ENCODE results near the gene ADAMTS5. TPM values are rescaled to one million over a fixed set of nuclear protein-coding genes. Genes with fewer than 3 reads are reported as not detected.

ADAMTS5 gene
- total RNA-seq, 1 donor from 2014 or later, result 0.26 TPM

GRCh38 chr21:26946744-26947446 is 20.0 kb downstream of the ADAMTS5 start:
- DNase-seq (ENCODE audit: low read depth), result no peak
- no peaks in the 10 kb centered on the region for H3K27me3 ChIP-seq (ENCODE audit: control insufficient read depth, insufficient read depth, low read length)
- TF ChIP-seq, protein P1, sequence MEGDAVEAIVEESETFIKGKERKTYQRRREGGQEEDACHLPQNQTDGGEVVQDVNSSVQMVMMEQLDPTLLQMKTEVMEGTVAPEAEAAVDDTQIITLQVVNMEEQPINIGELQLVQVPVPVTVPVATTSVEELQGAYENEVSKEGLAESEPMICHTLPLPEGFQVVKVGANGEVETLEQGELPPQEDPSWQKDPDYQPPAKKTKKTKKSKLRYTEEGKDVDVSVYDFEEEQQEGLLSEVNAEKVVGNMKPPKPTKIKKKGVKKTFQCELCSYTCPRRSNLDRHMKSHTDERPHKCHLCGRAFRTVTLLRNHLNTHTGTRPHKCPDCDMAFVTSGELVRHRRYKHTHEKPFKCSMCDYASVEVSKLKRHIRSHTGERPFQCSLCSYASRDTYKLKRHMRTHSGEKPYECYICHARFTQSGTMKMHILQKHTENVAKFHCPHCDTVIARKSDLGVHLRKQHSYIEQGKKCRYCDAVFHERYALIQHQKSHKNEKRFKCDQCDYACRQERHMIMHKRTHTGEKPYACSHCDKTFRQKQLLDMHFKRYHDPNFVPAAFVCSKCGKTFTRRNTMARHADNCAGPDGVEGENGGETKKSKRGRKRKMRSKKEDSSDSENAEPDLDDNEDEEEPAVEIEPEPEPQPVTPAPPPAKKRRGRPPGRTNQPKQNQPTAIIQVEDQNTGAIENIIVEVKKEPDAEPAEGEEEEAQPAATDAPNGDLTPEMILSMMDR (IDR thresholded peaks at IDR 0.05; ENCODE audit: insufficient read depth, low read length, severe bottlenecking), result no peak
- no peak for FAIRE-seq
- no peak overlapping the region for H3K4me3 ChIP-seq (ENCODE audit: low read depth, low read length)
- no peaks in the 10 kb centered on the region for H3K36me3 ChIP-seq (ENCODE audit: control insufficient read depth, insufficient read depth, low read length)

GRCh38 chr21:26945916-26946675 is 20.8 kb downstream of the ADAMTS5 start:
- TF ChIP-seq, protein P1 (IDR thresholded peaks at IDR 0.05; ENCODE audit: insufficient read depth, low read length, severe bottlenecking), result no peak
- FAIRE-seq, result no peak
- Histone ChIP-seq H3K36me3 (ENCODE audit: control insufficient read depth, insufficient read depth, low read length) (no peaks in the 10 kb centered on the region), H3K27me3 (ENCODE audit: control insufficient read depth, insufficient read depth, low read length) (no peaks in the 10 kb centered on the region), H3K4me3 (ENCODE audit: low read depth, low read length) (no peak overlapping the region)
- no peak for DNase-seq (ENCODE audit: low read depth)

GRCh38 chr21:26943921-26944320 is 23.0 kb downstream of the ADAMTS5 start:
- TF ChIP-seq, protein P1 (IDR thresholded peaks at IDR 0.05; ENCODE audit: insufficient read depth, low read length, severe bottlenecking), result no peak
- no peaks in the 10 kb centered on the region for H3K27me3 ChIP-seq (ENCODE audit: control insufficient read depth, insufficient read depth, low read length)
- no peaks in the 10 kb centered on the region for H3K36me3 ChIP-seq (ENCODE audit: control insufficient read depth, insufficient read depth, low read length)
- FAIRE-seq (no peak), DNase-seq (ENCODE audit: low read depth) (no peak)
- no peak overlapping the region for H3K4me3 ChIP-seq (ENCODE audit: low read depth, low read length)

DNA sequence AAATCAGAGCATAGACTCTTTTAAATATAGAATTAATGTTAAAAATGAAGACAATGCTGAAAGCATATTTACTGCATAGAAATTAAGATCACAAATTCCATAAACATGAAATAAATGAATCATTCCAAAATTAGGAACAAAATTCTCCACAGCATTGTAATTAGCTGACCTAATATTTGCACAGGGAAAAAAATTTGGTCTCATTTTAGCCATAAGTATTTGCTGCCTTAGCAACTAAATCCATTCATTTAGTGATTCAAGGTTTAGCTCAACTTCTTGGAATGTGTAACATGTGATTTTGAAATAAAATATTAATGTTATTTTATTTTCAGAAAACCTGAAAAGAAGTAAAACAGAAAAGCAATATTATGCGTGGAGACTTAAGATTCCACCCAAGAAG is 25.5 kb downstream of the ADAMTS5 start:
- H3K36me3 ChIP-seq (ENCODE audit: control insufficient read depth, insufficient read depth, low read length), result no peaks in the 10 kb centered on the region
- DNase-seq (ENCODE audit: low read depth) (peak; percentile 70), FAIRE-seq (no peak)
- no peak overlapping the region for H3K4me3 ChIP-seq (ENCODE audit: low read depth, low read length)
- H3K27me3 ChIP-seq (ENCODE audit: control insufficient read depth, insufficient read depth, low read length), result no peaks in the 10 kb centered on the region
- TF ChIP-seq, protein P1 (IDR thresholded peaks at IDR 0.05; ENCODE audit: insufficient read depth, low read length, severe bottlenecking), result no peak

- DNase-seq (ENCODE audit: low read depth) (peak; percentile 31), FAIRE-seq (no peak)
- no peak overlapping the region for H3K4me3 ChIP-seq (ENCODE audit: low read depth, low read length)
- H3K36me3 ChIP-seq (ENCODE audit: control insufficient read depth, insufficient read depth, low read length), result no peaks in the 10 kb centered on the region
- no peaks in the 10 kb centered on the region for H3K27me3 ChIP-seq (ENCODE audit: control insufficient read depth, insufficient read depth, low read length)
- TF ChIP-seq, protein P1 (IDR thresholded peaks at IDR 0.05; ENCODE audit: insufficient read depth, low read length, severe bottlenecking), result no peak
Observed at GRCh38 chr21:26939601-26940111, 27.2 kb downstream of the ADAMTS5 start.
